Body of pancreas (tissue), 4 donors: Measurements from ENCODE around the gene AP4B1.

Experiments
- CTCF ChIP-seq, 7 experiments: fragments of 450-650 bp in 4 of 7; fragments of 200-600 bp in 3 of 7; sonication (generic) in 3 of 7; IDR thresholded peaks; one replicate each; pipeline ENCODE4 v1.5.1; 2016 to 2019; ENCODE audit warnings: antibody characterized with exemption in 7 of 7
- POLR2A ChIP-seq, 3 donors: fragments of 450-650 bp; IDR thresholded peaks; one replicate each; pipeline ENCODE4 v1.6.1; 2016; ENCODE audit warnings: antibody characterized with exemption in 3 of 3, mild to moderate bottlenecking in 2 of 3

GRCh38 chr1:113872219-113872935 is 32.2 kb downstream of the AP4B1 start:
- TF ChIP-seq CTCF (IDR thresholded peaks at IDR 0.05) (no peak), POLR2A (IDR thresholded peaks at IDR 0.05) (no peak)
